ENCODE measurements around the gene POLDIP2.

DNA sequence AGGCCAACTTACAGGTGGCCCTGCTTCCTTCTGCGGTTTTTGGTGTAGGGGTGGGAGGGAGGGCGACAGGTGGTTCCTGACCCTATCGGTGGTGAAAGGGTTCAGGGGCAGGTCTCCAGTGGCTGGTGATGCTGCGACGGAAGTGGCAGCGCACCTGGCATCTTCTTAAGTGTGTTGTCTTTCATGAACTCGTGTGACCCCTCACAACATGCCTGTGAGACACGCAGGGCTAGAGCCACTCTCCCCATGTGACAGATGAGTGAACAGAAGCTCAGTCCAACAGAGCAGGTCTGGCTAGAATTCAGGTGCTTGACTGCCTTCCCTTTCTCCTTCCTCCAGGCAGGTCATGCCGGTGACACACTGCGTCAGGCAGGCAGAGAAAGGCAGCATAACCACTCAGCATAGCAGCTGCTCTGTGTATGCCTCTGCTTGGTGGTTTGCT lies 13.8 kb downstream of the POLDIP2 start:
- no peak for TF ChIP-seq EZH2 (IDR thresholded peaks at IDR 0.05; ENCODE audit: borderline replicate concordance, insufficient read depth, low read depth, low read length, poor library complexity, severe bottlenecking)
- TF ChIP-seq, protein P1, sequence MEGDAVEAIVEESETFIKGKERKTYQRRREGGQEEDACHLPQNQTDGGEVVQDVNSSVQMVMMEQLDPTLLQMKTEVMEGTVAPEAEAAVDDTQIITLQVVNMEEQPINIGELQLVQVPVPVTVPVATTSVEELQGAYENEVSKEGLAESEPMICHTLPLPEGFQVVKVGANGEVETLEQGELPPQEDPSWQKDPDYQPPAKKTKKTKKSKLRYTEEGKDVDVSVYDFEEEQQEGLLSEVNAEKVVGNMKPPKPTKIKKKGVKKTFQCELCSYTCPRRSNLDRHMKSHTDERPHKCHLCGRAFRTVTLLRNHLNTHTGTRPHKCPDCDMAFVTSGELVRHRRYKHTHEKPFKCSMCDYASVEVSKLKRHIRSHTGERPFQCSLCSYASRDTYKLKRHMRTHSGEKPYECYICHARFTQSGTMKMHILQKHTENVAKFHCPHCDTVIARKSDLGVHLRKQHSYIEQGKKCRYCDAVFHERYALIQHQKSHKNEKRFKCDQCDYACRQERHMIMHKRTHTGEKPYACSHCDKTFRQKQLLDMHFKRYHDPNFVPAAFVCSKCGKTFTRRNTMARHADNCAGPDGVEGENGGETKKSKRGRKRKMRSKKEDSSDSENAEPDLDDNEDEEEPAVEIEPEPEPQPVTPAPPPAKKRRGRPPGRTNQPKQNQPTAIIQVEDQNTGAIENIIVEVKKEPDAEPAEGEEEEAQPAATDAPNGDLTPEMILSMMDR (IDR thresholded peaks at IDR 0.05): no peak
